Stimulated activated CD8-positive, alpha-beta memory T cell treated with anti-CD3 and anti-CD28 coated beads, Interleukin-7, amount 100 ng/mL, for 1 hour (primary cell): Measurements from ENCODE around the gene VASP.

Experiments used
- DNase-seq, 2 donors: peaks; one replicate each; pipeline ENCODE4 v3.0.0-alpha.2; 2020; ENCODE audit warnings: low read depth in 2 of 2

VASP gene

DNA sequence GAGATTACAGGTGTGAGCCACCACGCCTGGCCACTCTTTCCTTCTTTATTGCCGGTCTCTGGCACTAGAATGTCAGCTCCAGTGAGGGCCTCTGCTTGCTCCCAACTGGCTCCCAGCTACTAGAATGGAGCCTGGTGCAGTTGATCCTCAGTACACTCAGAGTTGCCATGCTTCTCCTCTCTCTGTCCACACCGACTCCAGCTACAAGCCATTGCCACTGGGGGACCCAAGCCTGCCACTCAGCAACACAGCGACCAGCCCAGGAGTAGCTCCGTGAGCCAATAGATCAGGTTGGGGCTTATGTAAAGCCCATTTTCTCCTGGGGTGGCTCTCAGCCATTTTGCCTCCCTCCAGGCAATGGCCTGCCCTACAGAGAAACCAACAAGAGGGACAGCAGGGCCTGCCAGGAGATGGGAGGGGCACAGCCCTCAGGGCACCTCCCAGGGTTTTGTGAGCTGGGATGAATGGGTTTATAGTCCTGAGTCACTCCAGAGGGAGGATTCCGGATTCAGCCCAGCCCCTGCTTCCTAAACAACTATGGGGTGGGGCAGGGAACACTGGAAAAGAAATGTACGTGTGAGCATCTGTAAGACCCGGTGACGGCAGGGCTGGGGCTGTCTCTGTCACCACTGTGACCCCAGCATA, 40.8 kb downstream of the VASP start:
- DNase-seq = no peak

GRCh38 chr19:45553464-45553863, 46.2 kb downstream of the VASP start:
- DNase-seq = no peak

DNA sequence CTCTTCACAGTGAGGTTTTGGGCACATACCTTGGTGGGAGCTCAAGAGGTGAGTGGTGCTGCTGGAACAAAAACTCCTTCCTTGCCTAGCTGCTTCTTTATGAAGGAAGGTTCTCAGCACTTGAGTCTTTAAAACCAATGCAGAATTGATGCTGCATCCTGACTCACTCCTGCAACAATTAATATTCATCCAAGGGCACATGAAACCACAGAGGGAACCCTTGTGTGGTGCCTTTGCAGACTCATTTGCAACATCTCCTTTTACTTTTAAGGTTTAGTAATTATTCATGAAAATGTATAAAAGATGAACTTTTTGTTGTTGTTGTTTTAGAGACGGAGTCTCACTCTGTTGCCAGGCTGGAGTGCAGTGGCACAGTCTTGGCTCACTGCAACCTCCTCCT, 47.2 kb downstream of the VASP start:
- no peak for DNase-seq

GRCh38 chr19:45556835-45557234, 49.6 kb downstream of the VASP start:
- DNase-seq = no peak

DNA sequence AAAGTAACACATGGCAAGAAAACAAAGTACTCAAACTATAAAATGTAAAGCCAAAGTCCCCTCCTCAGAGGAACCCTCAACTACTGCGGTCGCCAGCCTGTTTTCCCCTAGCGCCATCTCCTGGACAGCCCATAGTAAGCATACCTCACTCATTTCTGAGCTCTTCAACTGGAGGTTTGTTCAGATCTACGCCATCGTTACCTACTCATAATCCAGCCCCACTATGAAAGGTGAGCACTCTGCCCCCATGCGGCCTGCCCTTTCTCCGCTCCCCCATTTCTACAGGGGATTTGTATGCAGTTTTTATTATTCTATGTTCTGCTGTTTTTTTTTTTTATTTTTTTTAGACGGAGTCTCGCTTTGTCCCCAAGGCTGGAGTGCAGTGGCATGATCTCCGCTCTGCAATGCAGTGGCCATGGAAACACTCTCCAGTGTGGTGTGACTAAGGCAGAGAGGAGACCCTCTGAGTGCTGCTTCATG, 51.2 kb downstream of the VASP start:
- DNase-seq = peak; percentile 31 to 35

DNA sequence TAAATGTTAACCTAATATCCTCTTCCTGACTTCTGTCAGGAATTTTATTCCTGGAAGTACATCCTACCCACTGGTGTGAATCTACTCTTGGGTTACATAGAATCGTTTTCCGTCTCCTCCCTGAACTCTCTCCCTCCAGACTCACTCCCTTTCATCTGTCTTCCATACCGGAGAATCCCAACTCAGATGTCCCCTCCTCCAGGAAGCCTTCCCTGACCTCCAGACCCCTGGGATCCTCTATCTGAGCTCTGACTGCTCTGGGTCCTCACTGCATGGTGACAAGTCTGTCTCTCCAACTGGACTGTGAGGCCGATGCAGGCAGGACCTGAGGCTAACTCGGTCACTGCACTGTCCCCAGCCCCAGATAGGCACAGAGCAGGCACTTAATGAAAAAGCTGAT, 52.8 kb downstream of the VASP start:
- DNase-seq = no peak

DNA sequence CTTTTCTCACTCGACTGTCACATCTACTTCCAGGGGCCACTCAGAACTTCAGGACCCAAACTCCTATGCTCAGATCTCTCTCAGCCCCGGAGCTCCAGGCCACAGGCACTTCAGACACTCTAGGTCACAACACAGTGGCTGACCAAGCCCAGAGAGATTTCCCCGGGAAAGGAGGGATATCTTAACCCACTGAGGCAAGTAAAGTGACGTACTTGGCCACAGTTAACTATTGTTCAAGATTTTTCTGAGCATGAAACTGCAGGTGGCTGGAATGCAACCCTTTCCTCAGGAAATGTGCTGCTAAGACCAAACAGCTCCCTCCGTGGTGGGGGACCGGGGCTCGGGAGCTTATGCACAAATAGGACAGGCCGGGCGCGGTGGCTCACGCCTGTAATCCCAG, 53.4 kb downstream of the VASP start:
- no peak for DNase-seq

GRCh38 chr19:45564131-45564780, 57.0 kb downstream of the VASP start:
- no peak for DNase-seq

- no peak for DNase-seq
Observed at GRCh38 chr19:45567609-45568008, 60.3 kb downstream of the VASP start.

DNA sequence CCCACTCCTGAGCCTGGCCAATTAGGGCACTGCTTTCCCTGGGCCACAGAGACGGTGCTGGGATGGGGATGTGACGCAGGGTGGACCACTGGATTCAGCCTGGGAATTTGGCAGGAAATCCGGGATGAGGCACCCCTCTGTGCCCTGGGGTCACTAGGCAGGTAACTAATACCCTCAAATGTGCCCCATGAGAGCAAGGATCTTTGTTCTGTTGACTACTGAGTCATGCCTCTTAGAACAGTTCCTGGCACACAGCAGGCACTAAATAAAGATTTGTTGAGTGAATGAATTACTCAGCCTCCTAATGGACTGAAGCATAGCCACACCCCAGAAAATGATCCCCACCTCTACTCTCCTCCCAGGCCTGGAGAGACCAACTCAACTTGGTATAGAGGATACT, 61.5 kb downstream of the VASP start:
- DNase-seq = no peak

DNA sequence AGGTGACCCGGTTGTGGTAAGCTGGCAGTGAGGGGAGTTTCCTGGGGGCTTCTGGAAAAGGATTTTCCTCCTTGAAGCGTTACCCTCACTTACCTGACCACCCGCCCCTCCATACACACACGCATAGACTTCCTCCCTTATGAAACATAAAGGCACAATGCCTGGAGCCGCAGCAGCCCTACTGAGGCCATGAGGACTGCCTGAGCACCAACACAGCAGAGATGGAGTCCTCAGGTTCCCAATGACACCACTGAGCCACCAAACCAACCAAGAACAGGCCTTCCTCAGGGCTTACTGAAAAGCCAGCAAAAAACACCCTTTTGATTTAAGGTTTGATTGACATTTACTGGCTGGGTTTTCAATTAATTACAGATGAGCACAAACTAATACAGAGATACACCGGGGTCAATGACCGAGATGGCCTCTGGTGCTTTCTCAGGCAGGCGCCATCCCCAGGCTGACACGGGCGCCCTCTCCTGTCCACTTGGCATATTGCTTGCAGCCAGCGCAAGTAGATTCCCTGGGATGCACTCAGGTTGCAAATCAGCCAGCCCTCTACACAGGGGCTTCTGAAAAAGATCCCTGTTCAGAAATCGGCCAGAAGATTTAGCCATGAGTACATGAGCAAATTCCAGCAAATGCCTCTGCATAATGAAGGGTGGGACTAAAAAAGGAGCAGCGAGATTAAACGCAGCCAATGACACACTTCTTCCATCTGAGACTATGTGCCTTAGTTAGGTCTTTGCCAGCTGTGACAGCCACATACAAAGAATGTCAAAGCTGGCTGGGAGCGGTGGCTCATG, 62.5 kb downstream of the VASP start:
- peak in 1 of 2 donors; percentile 23 for DNase-seq

DNA sequence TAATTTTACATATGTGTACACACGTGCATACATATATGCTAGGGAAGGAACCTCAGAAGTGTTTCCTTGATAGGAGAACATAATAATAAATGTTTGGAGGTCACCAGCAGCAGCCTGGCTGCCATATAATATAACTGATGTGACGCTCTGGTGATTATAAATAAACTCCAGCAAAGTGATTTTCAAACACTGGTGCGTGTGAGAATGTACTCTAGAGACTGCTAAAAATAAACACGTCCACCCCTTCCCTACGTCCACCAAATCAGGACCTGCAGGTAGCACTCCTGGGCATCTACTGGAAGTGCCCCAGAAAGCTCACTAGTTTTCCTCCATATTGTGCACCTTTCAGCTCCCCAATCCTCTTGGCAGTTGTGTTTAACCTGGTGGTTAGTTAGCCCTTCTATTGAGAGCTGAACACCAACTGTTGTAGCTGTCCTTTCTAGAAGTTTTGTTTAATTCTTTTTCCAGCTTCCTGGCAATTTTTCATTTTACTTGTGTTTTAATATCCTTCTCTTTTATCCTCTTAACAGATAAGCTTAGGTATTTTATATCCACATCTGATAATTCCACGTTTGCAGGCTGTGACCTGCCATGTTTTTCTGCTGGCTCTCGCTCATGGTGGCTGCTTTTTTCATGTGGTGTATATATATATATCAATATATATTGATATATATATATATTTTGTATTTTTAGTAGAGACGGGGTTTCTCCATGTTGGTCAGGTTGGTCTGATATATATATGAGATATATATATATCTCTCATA, 64.4 kb downstream of the VASP start:
- DNase-seq = no peak

GRCh38 chr19:45574526-45574925, 67.2 kb downstream of the VASP start:
- DNase-seq = no peak

GRCh38 chr19:45575216-45575615, 67.9 kb downstream of the VASP start:
- DNase-seq = no peak
